ENCODE results near the gene SLC22A16.

Gene SLC22A16

DNA sequence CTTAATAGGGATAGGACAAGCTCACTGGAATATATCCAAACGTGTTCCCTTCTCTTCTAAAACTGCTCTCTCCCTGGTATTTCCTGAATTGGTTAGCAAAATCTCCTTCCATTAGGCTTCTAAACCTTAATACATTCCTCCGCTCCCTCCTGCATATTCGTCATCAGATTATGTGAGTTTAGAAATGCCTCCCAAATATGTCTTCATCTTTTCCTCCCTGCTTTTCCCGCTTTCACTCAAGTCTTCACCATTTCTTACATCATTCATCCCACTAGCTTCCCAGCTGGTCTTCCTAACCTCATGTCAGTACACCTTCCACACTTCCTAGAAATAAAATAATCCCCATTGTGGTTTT is 26.9 kb downstream of the SLC22A16 start:
- no peak overlapping the region for H3K4me3 ChIP-seq (ENCODE audit: low read depth, low read length)
- no peak for TF ChIP-seq CTCF (conservative IDR thresholded peaks at IDR 0.05; ENCODE audit: low read depth, low read length)
- DNase-seq (ENCODE audit: low read depth): peak; percentile 4

GRCh38 chr6:110448846-110449540 is 27.4 kb downstream of the SLC22A16 start:
- H3K4me3 ChIP-seq (ENCODE audit: low read depth, low read length): no peak overlapping the region
- no peak for DNase-seq (ENCODE audit: low read depth)
- TF ChIP-seq CTCF (conservative IDR thresholded peaks at IDR 0.05; ENCODE audit: low read depth, low read length): no peak

DNA sequence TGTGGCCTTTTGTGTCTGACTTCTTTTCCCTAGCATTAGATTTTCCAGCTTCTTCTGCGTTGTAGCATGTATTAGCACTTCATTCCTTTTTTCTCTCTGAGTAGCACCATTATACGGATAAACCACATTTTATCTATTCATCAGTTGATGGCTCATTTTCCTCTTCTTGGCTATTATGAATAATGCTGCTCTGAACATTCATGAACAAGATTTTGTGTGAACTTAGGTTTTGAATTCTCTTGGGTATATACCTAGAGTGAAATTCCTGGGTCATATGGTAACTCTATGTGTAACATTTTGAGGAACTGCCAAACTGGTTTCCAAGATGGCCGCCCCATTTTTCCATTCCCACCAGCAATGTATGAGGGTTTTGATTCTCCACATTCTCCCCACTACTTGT is 28.7 kb downstream of the SLC22A16 start:
- DNase-seq (ENCODE audit: low read depth): no peak
- no peak overlapping the region for H3K4me3 ChIP-seq (ENCODE audit: low read depth, low read length)
- no peak for TF ChIP-seq CTCF (conservative IDR thresholded peaks at IDR 0.05; ENCODE audit: low read depth, low read length)

GRCh38 chr6:110446405-110446804 is 30.0 kb downstream of the SLC22A16 start:
- H3K4me3 ChIP-seq (ENCODE audit: low read depth, low read length): no peak overlapping the region
- no peak for TF ChIP-seq CTCF (conservative IDR thresholded peaks at IDR 0.05; ENCODE audit: low read depth, low read length)
- DNase-seq (ENCODE audit: low read depth): no peak

- TF ChIP-seq CTCF (conservative IDR thresholded peaks at IDR 0.05; ENCODE audit: low read depth, low read length): no peak
- DNase-seq (ENCODE audit: low read depth): no peak
- no peak overlapping the region for H3K4me3 ChIP-seq (ENCODE audit: low read depth, low read length)
Observed at GRCh38 chr6:110440026-110440425, 36.4 kb downstream of the SLC22A16 start.

GRCh38 chr6:110439356-110439755 is 37.1 kb downstream of the SLC22A16 start:
- DNase-seq (ENCODE audit: low read depth): no peak
- no peak for TF ChIP-seq CTCF (conservative IDR thresholded peaks at IDR 0.05; ENCODE audit: low read depth, low read length)
- no peak overlapping the region for H3K4me3 ChIP-seq (ENCODE audit: low read depth, low read length)

DNA sequence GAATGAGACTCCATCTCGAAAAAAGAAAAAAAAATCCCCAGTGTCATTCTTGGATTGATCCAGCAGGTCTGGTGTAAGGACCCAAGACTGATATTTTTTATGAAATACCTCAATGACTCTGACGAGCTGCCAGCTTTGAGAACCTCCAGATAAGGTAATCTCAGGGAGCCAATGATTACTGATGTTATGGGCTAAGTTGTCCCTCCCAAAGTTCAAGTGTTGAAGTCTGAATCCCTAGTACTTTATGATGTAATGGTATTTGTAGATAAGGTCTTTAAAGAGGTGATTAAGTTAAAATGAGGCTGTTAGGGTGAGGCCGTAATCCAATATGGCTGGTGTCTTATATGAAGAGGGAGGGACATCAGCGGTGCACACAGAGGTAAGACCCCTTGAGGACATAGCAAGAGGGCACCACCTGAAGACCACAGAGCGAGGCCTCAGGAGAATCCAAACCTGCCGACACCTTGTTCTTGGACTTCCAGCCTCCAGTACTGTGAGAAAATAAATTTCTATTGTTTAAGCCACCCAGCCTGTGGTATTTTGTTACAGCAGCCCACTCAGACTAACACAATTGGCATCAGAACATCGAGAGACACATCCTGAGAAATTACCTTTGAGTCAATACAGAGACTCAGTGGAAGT is 41.3 kb downstream of the SLC22A16 start:
- H3K4me3 ChIP-seq (ENCODE audit: low read depth, low read length): no peak overlapping the region
- DNase-seq (ENCODE audit: low read depth): no peak

More for the DNA sequence above, 41.3 kb downstream of the SLC22A16 start:
- no peak for TF ChIP-seq CTCF (conservative IDR thresholded peaks at IDR 0.05; ENCODE audit: low read depth, low read length)

Measured in choroid plexus epithelial cell (primary cell).